Karpas-422 (cell line): ENCODE data around the gene PRAC1. TPM values are rescaled to one million over a fixed set of nuclear protein-coding genes. Genes with fewer than 3 reads are reported as not detected.

ENCODE experiments used
- DNase-seq: peaks from one replicate; pipeline ENCODE4 v3.0.0-alpha.2; 2015
- H2AFZ ChIP-seq: fragments of 200-600 bp; sonication (generic); 2 replicates; pipeline ENCODE4 v1.6.1; 2014; ENCODE audit warnings: antibody characterized with exemption, low read length, mixed read lengths
- H3K27ac ChIP-seq: fragments of 200-600 bp; sonication (generic); 2 replicates; pipeline ENCODE4 v1.5.1; 2014; ENCODE audit warnings: mild to moderate bottlenecking, low read length, moderate library complexity
- H3K27me3 ChIP-seq: fragments of 200-600 bp; sonication (generic); 2 replicates; pipeline ENCODE4 v1.6.1; 2014; ENCODE audit warnings: low read length, mixed read lengths
- H3K36me3 ChIP-seq: fragments of 200-600 bp; sonication (generic); 2 replicates; pipeline ENCODE4 v1.6.1; 2014; ENCODE audit warnings: low read length, mixed read lengths; ENCODE audit not compliant: insufficient read depth
- H3K4me1 ChIP-seq: fragments of 200-600 bp; sonication (generic); 2 replicates; pipeline ENCODE4 v1.6.1; 2014; ENCODE audit warnings: mild to moderate bottlenecking, low read length, mixed read lengths
- H3K4me2 ChIP-seq: fragments of 200-600 bp; sonication (generic); 2 replicates; pipeline ENCODE4 v1.6.1; 2014; ENCODE audit warnings: low read length, low read depth, mild to moderate bottlenecking; ENCODE audit not compliant: poor library complexity, severe bottlenecking
- H3K4me3 ChIP-seq: fragments of 200-600 bp; sonication (generic); 2 replicates; pipeline ENCODE4 v1.5.1; 2014; ENCODE audit warnings: mild to moderate bottlenecking, antibody characterized with exemption, low read length, mixed read lengths
- H3K79me2 ChIP-seq: fragments of 200-600 bp; sonication (generic); 2 replicates; pipeline ENCODE4 v1.6.1; 2014; ENCODE audit warnings: mild to moderate bottlenecking, low read length, mixed read lengths
- H3K9ac ChIP-seq: fragments of 200-600 bp; sonication (generic); 2 replicates; pipeline ENCODE4 v1.6.0; 2014; ENCODE audit warnings: low read length
- H3K9me2 ChIP-seq: fragments of 200-600 bp; sonication (generic), shearing (Covaris generic); replicated peaks from 2 replicates; pipeline ENCODE4 v1.6.0; 2014; ENCODE audit warnings: mild to moderate bottlenecking, low read length, moderate library complexity; ENCODE audit not compliant: insufficient read depth
- H3K9me3 ChIP-seq: fragments of 300-700, 200-600 bp; sonication (generic); 2 replicates; pipeline ENCODE4 v1.6.1; 2014; ENCODE audit warnings: low read length, mixed read lengths
- H4K20me1 ChIP-seq: fragments of 200-600 bp; sonication (generic); 2 replicates; pipeline ENCODE4 v1.6.1; 2014; ENCODE audit warnings: mild to moderate bottlenecking, antibody characterized with exemption, low read length, low read depth; ENCODE audit not compliant: insufficient read depth
- total RNA-seq: library from RNA; depleted of rRNA; stranded (reverse); fragments of >200 nt; shearing (Covaris generic); gene quantifications from 2 replicates; pipeline ENCODE4 v1.2.3, GENCODE V29; 2014; ENCODE audit warnings: low replicate concordance

Gene PRAC1
- total RNA-seq, 1 experiment from 2014 or later: not detected

- H3K9me3 ChIP-seq: no peaks in the 10 kb centered on the region
Measured at GRCh38 chr17:48693178-48693577, 29.1 kb downstream of the PRAC1 start.

GRCh38 chr17:48692049-48692448 is 30.3 kb downstream of the PRAC1 start:
- H3K9me2 ChIP-seq: no peaks in the 10 kb centered on the region
- H3K9ac ChIP-seq: no peak overlapping the region

More at GRCh38 chr17:48693178-48693577, 29.1 kb downstream of the PRAC1 start:
- Histone ChIP-seq H3K4me3 (no peak overlapping the region), H3K9me2 (no peaks in the 10 kb centered on the region), H3K27me3 (no peaks in the 10 kb centered on the region), H2AFZ (no peak overlapping the region), H4K20me1 (no peaks in the 10 kb centered on the region), H3K4me2 (no peak overlapping the region), H3K27ac (no peak overlapping the region), H3K9ac (no peak overlapping the region), H3K4me1 (no peaks in the 10 kb centered on the region), H3K36me3 (no peaks in the 10 kb centered on the region), H3K79me2 (no peaks in the 10 kb centered on the region)
- DNase-seq: no peak

GRCh38 chr17:48690655-48691054 is 31.7 kb downstream of the PRAC1 start:
- Histone ChIP-seq H3K79me2 (no peaks in the 10 kb centered on the region), H3K27ac (no peak overlapping the region), H3K4me2 (no peak overlapping the region), H4K20me1 (no peaks in the 10 kb centered on the region), H3K27me3 (no peaks in the 10 kb centered on the region), H3K9me3 (no peaks in the 10 kb centered on the region), H3K9ac (no peak overlapping the region), H3K4me1 (no peaks in the 10 kb centered on the region), H3K9me2 (no peaks in the 10 kb centered on the region), H3K4me3 (no peak overlapping the region), H2AFZ (no peak overlapping the region), H3K36me3 (no peaks in the 10 kb centered on the region)
- DNase-seq: no peak

More at GRCh38 chr17:48692049-48692448, 30.3 kb downstream of the PRAC1 start:
- H3K79me2 ChIP-seq: no peaks in the 10 kb centered on the region
- no peaks in the 10 kb centered on the region for H3K9me3 ChIP-seq
- no peak overlapping the region for H2AFZ ChIP-seq
- no peaks in the 10 kb centered on the region for H3K4me1 ChIP-seq
- DNase-seq: no peak
- no peak overlapping the region for H3K4me2 ChIP-seq
- no peaks in the 10 kb centered on the region for H4K20me1 ChIP-seq
- H3K27ac ChIP-seq: no peak overlapping the region
- H3K27me3 ChIP-seq: no peaks in the 10 kb centered on the region
- no peak overlapping the region for H3K4me3 ChIP-seq
- H3K36me3 ChIP-seq: no peaks in the 10 kb centered on the region

DNA sequence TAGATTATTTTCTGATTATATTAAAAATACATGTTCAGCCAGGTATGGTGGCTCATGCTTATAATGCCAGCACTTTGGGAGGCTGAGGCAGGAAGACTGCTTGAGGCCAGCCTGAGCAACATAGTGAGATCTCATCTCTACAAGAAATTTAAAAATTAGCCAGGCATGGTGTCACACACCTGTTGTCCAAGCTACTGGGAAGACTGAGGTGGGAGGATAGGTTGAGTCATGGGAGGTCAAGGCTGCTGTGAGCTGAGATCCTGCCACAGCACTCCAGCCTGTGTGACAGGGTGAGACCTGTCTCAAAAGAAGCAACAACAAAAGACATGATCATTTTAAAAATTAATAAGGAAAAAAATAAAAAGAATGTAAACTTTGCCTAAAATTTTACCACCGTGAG is 40.7 kb downstream of the PRAC1 start:
- Histone ChIP-seq H4K20me1 (no peaks in the 10 kb centered on the region), H3K4me1 (no peaks in the 10 kb centered on the region), H2AFZ (no peak overlapping the region), H3K9me3 (no peaks in the 10 kb centered on the region), H3K27me3 (no peaks in the 10 kb centered on the region), H3K79me2 (no peaks in the 10 kb centered on the region), H3K27ac (no peak overlapping the region), H3K36me3 (no peaks in the 10 kb centered on the region), H3K9ac (no peak overlapping the region), H3K9me2 (no peaks in the 10 kb centered on the region), H3K4me2 (no peak overlapping the region), H3K4me3 (no peak overlapping the region)
- no peak for DNase-seq

- no peak for DNase-seq
- Histone ChIP-seq H3K9me2 (no peaks in the 10 kb centered on the region), H3K27me3 (no peaks in the 10 kb centered on the region), H3K9me3 (no peaks in the 10 kb centered on the region), H4K20me1 (no peaks in the 10 kb centered on the region), H3K4me1 (no peaks in the 10 kb centered on the region), H3K36me3 (no peaks in the 10 kb centered on the region), H3K4me3 (no peak overlapping the region), H3K79me2 (no peaks in the 10 kb centered on the region), H3K4me2 (no peak overlapping the region), H3K9ac (no peak overlapping the region), H3K27ac (no peak overlapping the region), H2AFZ (no peak overlapping the region)
Measured at GRCh38 chr17:48679385-48680096, 42.8 kb downstream of the PRAC1 start.

DNA sequence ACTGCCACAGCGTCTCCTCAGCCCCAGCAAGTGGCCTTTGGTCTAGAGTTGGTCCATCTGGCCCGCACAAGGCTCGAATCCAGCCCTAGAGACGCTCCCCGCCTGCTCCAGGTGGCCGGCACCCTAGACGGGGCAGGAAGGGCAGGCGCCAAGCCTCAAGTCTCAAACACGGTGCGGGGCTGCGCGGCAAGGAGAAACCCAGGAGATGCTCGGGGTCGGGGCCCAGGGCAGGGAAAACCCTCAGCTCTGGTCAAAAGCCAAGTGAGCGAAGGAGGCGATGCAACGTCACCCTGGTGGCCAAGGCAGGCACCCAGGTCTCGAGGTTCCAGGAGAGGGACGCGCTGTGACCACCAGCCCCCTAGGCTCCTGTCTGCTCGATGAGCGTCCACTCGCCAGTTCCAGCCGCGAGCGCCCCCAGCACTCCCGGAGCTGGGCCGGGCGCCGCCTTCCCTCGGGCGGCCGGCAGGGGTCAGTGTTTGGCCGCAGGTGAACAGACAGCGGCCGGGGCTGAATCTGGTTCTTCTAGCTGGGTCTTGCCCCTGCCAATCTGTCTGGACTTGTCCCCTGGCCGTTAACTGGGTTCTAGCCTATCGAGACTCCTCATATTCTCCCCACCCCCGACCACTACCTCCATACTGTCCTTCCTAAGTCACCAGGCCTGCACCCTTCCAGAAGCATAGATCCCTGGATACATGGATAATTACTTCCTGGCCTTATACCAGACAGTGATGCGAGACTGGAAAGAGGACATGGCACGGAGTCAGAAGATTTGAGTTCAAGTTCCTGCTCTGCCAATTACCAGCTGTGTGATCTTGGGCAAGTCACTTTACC is 44.0 kb downstream of the PRAC1 start:
- Histone ChIP-seq H3K4me2 (no peak overlapping the region), H3K9ac (no peak overlapping the region), H3K9me3 (no peaks in the 10 kb centered on the region), H3K36me3 (no peaks in the 10 kb centered on the region), H3K9me2 (no peaks in the 10 kb centered on the region), H3K4me1 (no peaks in the 10 kb centered on the region), H3K27me3 (no peaks in the 10 kb centered on the region), H3K79me2 (no peaks in the 10 kb centered on the region), H3K4me3 (no peak overlapping the region), H2AFZ (no peak overlapping the region), H4K20me1 (no peaks in the 10 kb centered on the region), H3K27ac (no peak overlapping the region)
- DNase-seq: peak; percentile 84

DNA sequence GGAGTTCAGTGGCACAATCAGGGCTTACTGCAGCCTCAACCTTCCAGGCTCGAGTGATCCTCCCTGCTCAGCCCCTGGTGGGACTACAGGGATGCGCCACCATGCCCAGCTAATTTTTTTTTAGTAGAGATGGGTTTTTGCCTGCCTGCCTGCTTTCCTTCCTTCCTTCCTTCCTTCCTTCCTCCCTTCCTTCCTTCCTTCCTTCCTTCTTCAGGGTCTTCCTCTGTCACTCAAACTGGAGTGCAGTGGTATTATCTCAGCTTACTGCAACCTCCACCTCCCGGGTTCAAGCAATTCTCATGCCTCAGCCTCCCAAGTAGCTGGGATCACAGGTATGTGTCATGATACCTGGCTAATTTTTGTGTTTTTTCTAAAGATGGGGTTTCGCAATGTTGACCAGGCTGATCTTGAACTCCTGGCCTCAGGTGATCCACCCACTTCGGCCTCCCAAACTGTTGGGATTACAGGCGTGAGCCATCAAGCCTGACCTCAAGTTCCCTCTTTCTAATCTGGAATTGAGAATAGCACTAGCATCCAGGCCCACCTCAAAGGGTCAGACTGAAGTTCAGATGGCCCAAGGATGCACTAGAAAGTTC is 45.3 kb downstream of the PRAC1 start:
- Histone ChIP-seq H3K4me2 (no peak overlapping the region), H3K9me2 (no peaks in the 10 kb centered on the region), H3K9me3 (no peaks in the 10 kb centered on the region), H3K79me2 (no peaks in the 10 kb centered on the region), H3K27ac (no peak overlapping the region), H3K4me1 (no peaks in the 10 kb centered on the region), H3K4me3 (no peak overlapping the region), H3K36me3 (no peaks in the 10 kb centered on the region), H2AFZ (no peak overlapping the region), H3K9ac (no peak overlapping the region), H4K20me1 (no peaks in the 10 kb centered on the region), H3K27me3 (no peaks in the 10 kb centered on the region)
- DNase-seq: no peak

DNA sequence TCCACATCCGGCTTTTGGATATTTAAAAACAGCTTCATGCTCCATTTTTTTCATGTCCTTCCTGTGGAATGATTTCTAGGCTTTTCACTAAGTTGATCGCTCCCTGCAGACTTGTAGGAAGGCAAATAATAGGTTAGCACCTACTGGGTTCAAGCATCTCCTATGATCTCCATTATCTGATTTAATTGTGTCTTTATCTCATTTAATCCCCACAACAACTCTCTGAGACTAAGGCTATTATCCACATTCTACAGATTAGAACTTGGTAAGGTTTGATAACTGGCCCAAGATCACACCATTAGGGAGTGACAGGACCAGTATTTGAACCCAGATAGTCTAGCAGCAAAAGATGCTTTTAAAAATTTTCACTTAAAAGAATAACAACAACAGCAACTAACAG is 50.0 kb downstream of the PRAC1 start:
- H3K79me2 ChIP-seq: no peaks in the 10 kb centered on the region
- H3K4me2 ChIP-seq: no peak overlapping the region
- H3K4me1 ChIP-seq: peaks cover 4% of the 10 kb centered on the region; the same call in 1 of the 2 replicates
- H4K20me1 ChIP-seq: no peaks in the 10 kb centered on the region
- no peak overlapping the region for H3K4me3 ChIP-seq
- DNase-seq: no peak
- H3K9me2 ChIP-seq: no peaks in the 10 kb centered on the region
- peak overlapping the region; percentile 79 for H2AFZ ChIP-seq
- no peaks in the 10 kb centered on the region for H3K27me3 ChIP-seq
- H3K36me3 ChIP-seq: no peaks in the 10 kb centered on the region
- no peak overlapping the region for H3K9ac ChIP-seq
- H3K27ac ChIP-seq: no peak overlapping the region
- no peaks in the 10 kb centered on the region for H3K9me3 ChIP-seq
